VCaP (cell line): ENCODE results near the gene SLC4A2.
A peak's percentile ranks its signal among the peaks of the same experiment; 100 is the strongest.

ENCODE experiments used
- H3K27ac ChIP-seq: fragments of 450-650 bp; 2 replicates; pipeline ENCODE4 v1.5.1; 2017
- CTCF ChIP-seq: fragments of 450-650 bp; conservative IDR thresholded peaks from 2 replicates; pipeline ENCODE4 v1.5.1; 2017; ENCODE audit warnings: mild to moderate bottlenecking, moderate library complexity

SLC4A2 gene

GRCh38 chr7:151125470-151125845, 66.1 kb downstream of the SLC4A2 start:
- peak overlapping the region; percentile 76 for H3K27ac ChIP-seq
- TF ChIP-seq CTCF: peak; percentile 35

GRCh38 chr7:151125846-151126481, 66.6 kb downstream of the SLC4A2 start:
- no peak for TF ChIP-seq CTCF
- H3K27ac ChIP-seq: peak overlapping the region; percentile 76
